H9 (cell line): Measurements from ENCODE around the gene RTTN. TPM values are rescaled to one million over a fixed set of nuclear protein-coding genes. Genes with fewer than 3 reads are reported as not detected.

ENCODE experiments used
- DNase-seq: peaks from one replicate; pipeline ENCODE4 v3.0.0-alpha.2; 2017
- H2AFZ ChIP-seq: one replicate; pipeline ENCODE4 v1.6.1; 2013; ENCODE audit warnings: mild to moderate bottlenecking, low read length, control low read depth, moderate library complexity
- H2AK5ac ChIP-seq: 2 replicates; pipeline ENCODE4 v1.6.1; 2013; ENCODE audit warnings: low read length, control low read depth, mixed read lengths; ENCODE audit not compliant: insufficient read length
- H2BK120ac ChIP-seq: one replicate; pipeline ENCODE4 v1.6.1; 2013; ENCODE audit warnings: low read depth, mild to moderate bottlenecking, low read length, control low read depth, inconsistent platforms; ENCODE audit not compliant: poor library complexity, severe bottlenecking
- H2BK12ac ChIP-seq: 2 replicates; pipeline ENCODE4 v1.6.1; 2013; ENCODE audit warnings: low read length, control low read depth, mixed read lengths, low read depth; ENCODE audit not compliant: insufficient read length
- H2BK15ac ChIP-seq: 2 replicates; pipeline ENCODE4 v1.6.1; 2013; ENCODE audit warnings: low read depth, low read length, control low read depth
- H2BK20ac ChIP-seq: one replicate; pipeline ENCODE4 v1.6.1; 2013; ENCODE audit warnings: low read depth, mild to moderate bottlenecking, low read length, control low read depth, inconsistent platforms; ENCODE audit not compliant: poor library complexity, severe bottlenecking
- H2BK5ac ChIP-seq: 2 replicates; pipeline ENCODE4 v1.6.1; 2013; ENCODE audit warnings: low read length, control low read depth, mixed read lengths; ENCODE audit not compliant: insufficient read length
- H3K14ac ChIP-seq: 2 replicates; pipeline ENCODE4 v1.6.1; 2013; ENCODE audit warnings: low read length, control low read depth; ENCODE audit not compliant: insufficient read depth
- H3K18ac ChIP-seq: 2 replicates; pipeline ENCODE4 v1.6.1; 2013; ENCODE audit warnings: low read depth, mild to moderate bottlenecking, mixed read lengths, low read length, control low read depth; ENCODE audit not compliant: insufficient read length
- H3K23ac ChIP-seq: 2 replicates; pipeline ENCODE4 v1.6.1; 2013; ENCODE audit warnings: low read length, control low read depth, mixed read lengths, low read depth; ENCODE audit not compliant: insufficient read length
- H3K23me2 ChIP-seq: 2 replicates; pipeline ENCODE4 v1.6.1; 2013; ENCODE audit warnings: low read depth, mild to moderate bottlenecking, mixed read lengths, low read length, control low read depth; ENCODE audit not compliant: insufficient read length, poor library complexity, severe bottlenecking
- H3K27ac ChIP-seq: 2 replicates; pipeline ENCODE4 v1.5.1; 2013; ENCODE audit warnings: low read length, control low read depth, mixed read lengths, low read depth; ENCODE audit not compliant: insufficient read length
- H3K27me3 ChIP-seq: 2 replicates; pipeline ENCODE4 v1.6.1; 2013; ENCODE audit warnings: low read length, control low read depth, inconsistent platforms; ENCODE audit not compliant: insufficient read depth
- H3K4ac ChIP-seq: 2 replicates; pipeline ENCODE4 v1.6.1; 2013; ENCODE audit warnings: low read depth, mild to moderate bottlenecking, control low read depth, inconsistent platforms, low read length, moderate library complexity
- H3K4me1 ChIP-seq: 2 replicates; pipeline ENCODE4 v1.6.1; 2013; ENCODE audit warnings: low read length, control low read depth, inconsistent platforms; ENCODE audit not compliant: insufficient read depth
- H3K4me2 ChIP-seq: 2 replicates; pipeline ENCODE4 v1.6.1; 2013; ENCODE audit warnings: low read length, control low read depth, mixed read lengths; ENCODE audit not compliant: insufficient read length, insufficient read depth
- H3K56ac ChIP-seq: 2 replicates; pipeline ENCODE4 v1.6.1; 2013; ENCODE audit warnings: low read depth, mild to moderate bottlenecking, mixed read lengths, low read length, control low read depth; ENCODE audit not compliant: insufficient read length
- H3K79me1 ChIP-seq: 2 replicates; pipeline ENCODE4 v1.6.1; 2013; ENCODE audit warnings: low read depth, mild to moderate bottlenecking, moderate library complexity, low read length, control low read depth, inconsistent platforms; ENCODE audit not compliant: insufficient read depth, poor library complexity, severe bottlenecking
- H3K79me2 ChIP-seq: 2 replicates; pipeline ENCODE4 v1.6.1; 2013; ENCODE audit warnings: low read length, control low read depth, inconsistent platforms; ENCODE audit not compliant: insufficient read depth
- H3K9ac ChIP-seq: 2 replicates; pipeline ENCODE4 v1.6.1; 2013; ENCODE audit warnings: low read length, control low read depth, mixed read lengths; ENCODE audit not compliant: insufficient read length; ENCODE audit errors: extremely low read depth
- H3K9me3 ChIP-seq: one replicate; pipeline ENCODE4 v1.6.1; 2013; ENCODE audit warnings: low read depth, low read length, inconsistent platforms; ENCODE audit not compliant: control insufficient read depth
- H3T11ph ChIP-seq: one replicate; pipeline ENCODE4 v1.6.1; 2013; ENCODE audit warnings: mild to moderate bottlenecking, low read length, control low read depth, inconsistent platforms
- H4K20me1 ChIP-seq: one replicate; pipeline ENCODE4 v1.6.1; 2013; ENCODE audit not compliant: control insufficient read depth, insufficient read length, insufficient read depth
- H4K5ac ChIP-seq: 2 replicates; pipeline ENCODE4 v1.6.1; 2013; ENCODE audit warnings: low read depth, mild to moderate bottlenecking, mixed read lengths, low read length, control low read depth; ENCODE audit not compliant: insufficient read length
- H4K8ac ChIP-seq: replicated peaks from 2 replicates; pipeline ENCODE4 v1.6.1; 2013; ENCODE audit warnings: low read length, control low read depth, mixed read lengths, low read depth; ENCODE audit not compliant: insufficient read length
- H4K91ac ChIP-seq: 2 replicates; pipeline ENCODE4 v1.6.1; 2013; ENCODE audit warnings: low read depth, mild to moderate bottlenecking, moderate library complexity, mixed read lengths, low read length, control low read depth; ENCODE audit not compliant: insufficient read length
- H3K27ac Mint-ChIP-seq, 3 experiments: 2 replicates in 2 of 3; 3 replicates in 1 of 3; pipeline ENCODE4 v1.8.0; 2020 to 2021; ENCODE audit warnings: mixed read lengths in 3 of 3, mild to moderate bottlenecking in 1 of 3, moderate library complexity in 1 of 3
- H3K27me3 Mint-ChIP-seq: 2 replicates; pipeline ENCODE4 v1.8.0; 2021; ENCODE audit warnings: low read depth, mild to moderate bottlenecking, moderate library complexity, mixed read lengths
- H3K36me3 Mint-ChIP-seq, 3 experiments: 2 replicates in 2 of 3; 3 replicates in 1 of 3; pipeline ENCODE4 v1.8.0; 2020 to 2021; ENCODE audit warnings: low read depth in 3 of 3, mixed read lengths in 3 of 3; ENCODE audit not compliant: insufficient read depth in 1 of 3
- H3K4me1 Mint-ChIP-seq, 2 experiments: 2 replicates each; pipeline ENCODE4 v1.8.0; 2020; ENCODE audit warnings: mixed read lengths in 2 of 2
- H3K4me3 Mint-ChIP-seq, 2 experiments: 2 replicates in 1 of 2; 3 replicates in 1 of 2; pipeline ENCODE4 v1.8.0; 2020 to 2021; ENCODE audit warnings: mild to moderate bottlenecking in 2 of 2, mixed read lengths in 2 of 2, moderate library complexity in 1 of 2
- H3K9me3 Mint-ChIP-seq, 2 experiments: 2 replicates in 1 of 2; 3 replicates in 1 of 2; pipeline ENCODE4 v1.8.0; 2020; ENCODE audit warnings: mild to moderate bottlenecking in 2 of 2, mixed read lengths in 2 of 2, moderate library complexity in 1 of 2
- WGBS: extraction: QIAGEN DNeasy Blood & Tissue Kit; methylation state at CpG from one replicate; pipeline ENCODE4 v1.1.7; 2013; ENCODE audit warnings: missing lambda C conversion rate, low lambda C conversion rate, mixed read lengths; ENCODE audit not compliant: insufficient read length; ENCODE audit errors: extremely low coverage; 5-methylcytosine and 5-hydroxymethylcytosine counted together
- total RNA-seq: library from RNA; stranded (reverse); gene quantifications from 2 replicates; pipeline ENCODE4 v1.2.1, GENCODE V29; 2021
- TF ChIP-seq, protein P1 (sequence below): fragments of 200-600 bp; sonication (generic); conservative IDR thresholded peaks from 3 replicates; pipeline ENCODE4 v1.8.0; 2021; ENCODE audit warnings: antibody characterized with exemption, mild to moderate bottlenecking

Gene RTTN
- total RNA-seq, 1 experiment from 2014 or later = 17.6 TPM

DNA sequence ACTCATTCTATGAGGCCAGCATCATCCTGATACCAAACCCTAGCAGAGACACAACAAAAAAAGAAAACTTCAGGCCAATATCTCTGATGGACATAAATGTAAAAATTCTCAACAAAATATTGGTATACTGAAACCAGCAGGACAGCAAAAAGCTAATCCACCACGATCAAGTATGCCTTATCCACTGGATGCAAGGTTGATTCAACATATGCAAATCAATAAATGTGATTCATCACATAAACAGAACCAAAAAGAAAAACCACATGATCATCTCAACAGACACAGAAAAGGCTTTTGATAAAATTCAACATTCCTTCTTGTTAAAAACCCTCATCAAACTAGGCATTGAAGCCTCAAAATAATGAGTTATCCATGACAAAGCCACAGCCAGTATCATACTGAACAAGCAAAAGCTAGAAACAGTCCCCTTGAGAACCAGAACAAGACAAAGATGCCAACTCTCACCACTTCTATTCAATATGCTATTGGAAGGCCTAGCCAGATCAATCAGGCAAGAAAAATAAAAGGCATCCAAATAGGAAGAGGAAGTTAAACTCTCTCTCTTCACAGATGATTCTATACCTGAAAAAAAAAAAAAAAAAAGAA, 45.3 kb downstream of the RTTN start:
- Histone ChIP-seq H3K4ac (no peak overlapping the region), H2BK15ac (no peak overlapping the region), H2BK20ac (no peak overlapping the region), H3T11ph (no peak overlapping the region), H2BK12ac (no peak overlapping the region), H2BK120ac (no peak overlapping the region), H4K5ac (no peak overlapping the region), H2BK5ac (no peak overlapping the region), H3K56ac (no peak overlapping the region), H3K4me1 (peaks cover 3% of the 10 kb centered on the region; the same call in 1 of the 2 replicates), H3K79me1 (no peaks in the 10 kb centered on the region), H3K79me2 (no peaks in the 10 kb centered on the region), H3K9me3 (no peaks in the 10 kb centered on the region), H3K27me3 (no peaks in the 10 kb centered on the region), H3K23ac (no peak overlapping the region), H4K91ac (no peak overlapping the region), H4K20me1 (no peaks in the 10 kb centered on the region), H4K8ac (no peak overlapping the region), H3K23me2 (no peaks in the 10 kb centered on the region), H3K27ac (no peak overlapping the region), H3K9ac (no peak overlapping the region), H2AK5ac (no peak overlapping the region), H3K14ac (no peak overlapping the region), H3K4me2 (no peak overlapping the region), H3K18ac (no peak overlapping the region), H2AFZ (no peak overlapping the region)
- H3K27me3 Mint-ChIP-seq = no peaks in the 10 kb centered on the region
- H3K27ac Mint-ChIP-seq = 0 out of 7 replicates have a peak overlapping the region, but pooled peaks of 1 of the 3 experiments have one; percentile 29
- no peak overlapping the region for H3K4me3 Mint-ChIP-seq
- H3K4me1 Mint-ChIP-seq = peaks cover 10 to 16% of the 10 kb centered on the region in 2 experiments
- TF ChIP-seq, protein P1, sequence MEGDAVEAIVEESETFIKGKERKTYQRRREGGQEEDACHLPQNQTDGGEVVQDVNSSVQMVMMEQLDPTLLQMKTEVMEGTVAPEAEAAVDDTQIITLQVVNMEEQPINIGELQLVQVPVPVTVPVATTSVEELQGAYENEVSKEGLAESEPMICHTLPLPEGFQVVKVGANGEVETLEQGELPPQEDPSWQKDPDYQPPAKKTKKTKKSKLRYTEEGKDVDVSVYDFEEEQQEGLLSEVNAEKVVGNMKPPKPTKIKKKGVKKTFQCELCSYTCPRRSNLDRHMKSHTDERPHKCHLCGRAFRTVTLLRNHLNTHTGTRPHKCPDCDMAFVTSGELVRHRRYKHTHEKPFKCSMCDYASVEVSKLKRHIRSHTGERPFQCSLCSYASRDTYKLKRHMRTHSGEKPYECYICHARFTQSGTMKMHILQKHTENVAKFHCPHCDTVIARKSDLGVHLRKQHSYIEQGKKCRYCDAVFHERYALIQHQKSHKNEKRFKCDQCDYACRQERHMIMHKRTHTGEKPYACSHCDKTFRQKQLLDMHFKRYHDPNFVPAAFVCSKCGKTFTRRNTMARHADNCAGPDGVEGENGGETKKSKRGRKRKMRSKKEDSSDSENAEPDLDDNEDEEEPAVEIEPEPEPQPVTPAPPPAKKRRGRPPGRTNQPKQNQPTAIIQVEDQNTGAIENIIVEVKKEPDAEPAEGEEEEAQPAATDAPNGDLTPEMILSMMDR = no peak
- no peaks in the 10 kb centered on the region for H3K9me3 Mint-ChIP-seq
- no CpG with 5 or more reads among the region's 1 CpG for WGBS
- peaks cover 19 to 42% (median 40%) of the 10 kb centered on the region in 3 experiments; a peak in 6 of 7 replicates for H3K36me3 Mint-ChIP-seq
- no peak for DNase-seq
